ENCODE results near the gene LSMEM2. TPM values are rescaled to one million over a fixed set of nuclear protein-coding genes. Genes with fewer than 3 reads are reported as not detected.

The LSMEM2 gene
- total RNA-seq = not detected in 2 replicates

GRCh38 chr3:50278880-50279224 is at the start of gene LSMEM2:
TSS of gene LSMEM2 (plus strand) at chr3:50279087. CDS start at chr3:50279114, 27 bp downstream.

DNA sequence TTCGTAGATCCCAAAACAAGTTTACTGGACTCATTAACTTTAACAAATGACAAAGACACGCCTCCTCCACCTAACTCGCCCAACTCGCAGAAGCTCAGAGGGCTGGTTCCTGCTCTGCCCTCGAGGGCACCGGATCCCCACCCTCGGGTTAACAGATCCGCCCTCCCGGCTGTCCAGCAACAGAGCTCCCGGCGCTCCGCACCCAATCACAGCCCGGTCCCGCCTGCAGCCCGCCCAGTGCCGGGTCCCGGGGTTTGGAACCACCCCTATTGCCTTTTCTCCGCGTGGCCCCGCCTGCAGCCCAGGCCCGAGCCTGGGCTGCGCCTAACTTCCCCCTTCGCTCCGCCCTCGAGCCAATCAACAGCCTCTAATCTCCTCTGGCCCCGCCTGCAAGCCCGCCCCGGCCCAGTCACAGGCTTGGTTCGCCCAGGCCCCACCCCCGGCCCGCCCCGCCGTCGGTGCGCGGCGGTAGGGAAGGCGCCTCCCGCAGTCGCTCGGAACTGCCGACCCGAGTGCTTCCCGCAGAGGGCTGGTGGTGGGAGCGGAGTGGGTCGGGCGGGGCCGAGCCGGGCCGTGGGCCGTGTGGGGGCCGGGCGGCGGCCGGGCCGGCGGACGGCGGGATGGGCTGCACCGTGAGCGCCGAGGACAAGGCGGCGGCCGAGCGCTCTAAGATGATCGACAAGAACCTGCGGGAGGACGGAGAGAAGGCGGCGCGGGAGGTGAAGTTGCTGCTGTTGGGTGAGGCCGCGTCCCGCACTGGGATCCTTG is 43.0 kb upstream of the LSMEM2 start, which contains the start of gene GNAI2:
Gene GNAI2, plus strand, starts transcription at position 489 of the 768 bp plus-strand sequence. Its CDS starts 132 bp downstream, at position 621.

GRCh38 chr3:50268703-50269451 is 10.0 kb upstream of the LSMEM2 start, which contains the start of gene SEMA3B:
TSS of gene SEMA3B (plus strand) at chr3:50269147. CDS start at chr3:50269241, 94 bp downstream.

GRCh38 chr3:50292159-50293078 is 13.5 kb downstream of the LSMEM2 start, which contains the start of gene IFRD2:
TSS of gene IFRD2 (minus strand) at chr3:50292429. CDS start at chr3:50292274, 155 bp downstream.

DNA sequence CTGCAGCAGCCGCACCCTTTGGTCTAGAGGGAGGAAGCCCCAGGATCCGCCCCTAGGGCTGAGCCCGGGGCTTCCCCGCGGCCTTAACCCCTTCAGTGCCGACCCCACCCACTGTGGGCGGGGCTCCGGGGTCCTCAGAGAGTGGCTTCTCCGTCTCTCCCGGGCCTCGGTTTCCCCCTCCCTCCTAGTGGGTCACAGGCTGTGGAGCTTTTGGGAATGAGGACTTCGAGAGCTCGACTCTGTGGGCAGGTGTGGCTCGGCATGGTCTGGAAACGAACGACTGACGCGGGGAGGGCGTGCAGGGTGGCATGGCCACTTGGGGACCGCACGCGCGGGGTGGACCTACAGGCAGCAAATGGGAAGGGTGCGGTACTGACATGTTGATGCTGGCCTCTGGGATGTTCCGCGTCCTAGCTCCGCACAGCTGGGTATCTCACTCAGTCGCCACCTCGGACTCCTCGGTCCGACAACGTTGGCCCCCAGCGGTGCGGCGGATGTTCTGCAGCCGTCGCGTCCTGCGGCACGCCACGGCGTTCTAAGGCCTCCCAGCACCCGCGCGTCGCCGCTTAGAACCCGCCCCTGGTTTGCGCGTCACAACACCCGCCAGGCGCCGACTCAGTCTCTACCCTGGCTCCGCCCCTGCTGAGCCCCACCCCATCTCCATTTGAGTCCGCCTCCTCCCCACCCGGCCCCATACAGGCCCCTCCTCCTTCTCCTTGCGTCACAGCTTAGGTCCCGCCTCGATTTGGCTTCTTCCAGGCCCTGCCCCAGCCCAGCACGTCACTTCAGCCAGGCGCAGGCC is 20.1 kb downstream of the LSMEM2 start, which contains the start of the genes HYAL3 and NAA80:
Gene HYAL3, minus strand, starts transcription at position 570 of the 802 bp plus-strand sequence. CDS start 3,803 bp downstream, outside the sequence.
Gene NAA80, minus strand, starts transcription at position 570 of the 802 bp plus-strand sequence. CDS start 1,942 bp downstream, outside the sequence.

GRCh38 chr3:50303013-50303815 is 24.3 kb downstream of the LSMEM2 start, which contains the start of gene HYAL1:
TSS of gene HYAL1 (minus strand) at chr3:50303574. CDS start at chr3:50302956, 618 bp downstream.

GRCh38 chr3:50322386-50323091 is 43.7 kb downstream of the LSMEM2 start, which contains the start of gene HYAL2:
TSS of gene HYAL2 (minus strand) at chr3:50322745. CDS start at chr3:50320489, 2,256 bp downstream.

DNA sequence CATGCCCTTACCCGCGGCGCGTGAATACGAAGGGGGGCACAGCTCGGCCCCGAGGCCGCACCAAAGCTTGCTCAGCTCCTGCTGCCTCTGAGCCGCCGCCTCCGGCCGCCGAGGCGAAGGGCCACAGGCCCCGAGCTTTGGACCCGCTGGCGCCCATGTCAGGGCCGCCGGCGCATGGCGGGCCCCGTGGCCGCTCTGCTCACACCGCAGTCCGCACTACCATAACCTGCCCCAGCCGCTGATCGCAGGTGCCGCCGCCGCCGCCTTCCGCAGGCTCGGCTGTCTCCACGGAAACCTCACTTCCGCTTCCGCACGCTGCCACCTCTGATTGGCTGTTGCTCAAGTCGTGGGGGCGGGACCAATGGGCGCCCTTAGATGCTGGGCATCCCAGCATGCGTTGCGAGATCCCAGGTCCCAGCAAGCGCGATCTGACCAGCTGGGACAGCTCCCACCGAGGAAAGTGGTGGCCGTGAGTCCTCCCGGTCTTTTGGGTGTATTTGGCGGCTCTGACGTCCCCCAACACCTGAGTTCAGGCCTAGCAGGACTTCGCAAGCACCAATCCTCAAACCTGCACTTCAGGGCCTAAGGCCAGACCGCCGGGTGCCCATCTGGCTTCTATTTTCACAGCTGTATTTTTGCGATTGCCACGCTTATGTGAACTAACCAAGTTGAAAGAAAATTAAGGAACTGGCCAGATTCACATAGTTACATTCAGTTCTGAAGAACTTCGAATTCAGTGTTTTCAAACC is 49.2 kb downstream of the LSMEM2 start, which contains the start of gene TUSC2:
Gene TUSC2, minus strand, starts transcription at position 281 of the 749 bp plus-strand sequence. Its CDS starts 124 bp downstream, at position 157.

Other genes with a start within 250 kb of the LSMEM2 start
- 151 and 189 TPM in 2 replicates for gene RBM5, start 190.2 kb upstream of the LSMEM2 start, total RNA-seq
- 38.3 and 76.8 TPM in 2 replicates for gene SEMA3F, start 123.8 kb upstream of the LSMEM2 start, total RNA-seq
- gene GNAT1, start 87.5 kb upstream of the LSMEM2 start, total RNA-seq = not detected in 2 replicates
- gene SLC38A3, start 73.8 kb upstream of the LSMEM2 start, total RNA-seq = not detected in 2 replicates
- 732 and 810 TPM in 2 replicates for gene GNAI2, start 42.9 kb upstream of the LSMEM2 start, total RNA-seq
- gene SEMA3B, start 9.9 kb upstream of the LSMEM2 start, total RNA-seq = 0.65 and 1.1 TPM in 2 replicates
- gene IFRD2, start 13.3 kb downstream of the LSMEM2 start, total RNA-seq = 127 TPM in 2 replicates
- 11.0 and 11.8 TPM in 2 replicates for gene HYAL3, start 20.3 kb downstream of the LSMEM2 start, total RNA-seq
- gene NAA80, start 20.3 kb downstream of the LSMEM2 start, total RNA-seq = 10.8 and 11.1 TPM in 2 replicates
- gene HYAL1, start 24.5 kb downstream of the LSMEM2 start, total RNA-seq = 2.8 and 3.9 TPM in 2 replicates
- gene HYAL2, start 43.7 kb downstream of the LSMEM2 start, total RNA-seq = 582 and 661 TPM in 2 replicates
- 37.2 and 46.3 TPM in 2 replicates for gene TUSC2, start 49.1 kb downstream of the LSMEM2 start, total RNA-seq
- 12.7 and 15.1 TPM in 2 replicates for gene RASSF1, start 61.7 kb downstream of the LSMEM2 start, total RNA-seq
- 0.19 TPM in 1 of 2 replicates, not detected in the other for gene ZMYND10, start 66.6 kb downstream of the LSMEM2 start, total RNA-seq
- gene NPRL2, start 71.7 kb downstream of the LSMEM2 start, total RNA-seq = 16.6 and 21.9 TPM in 2 replicates
- gene CYB561D2, start 71.8 kb downstream of the LSMEM2 start, total RNA-seq = 11.1 and 12.4 TPM in 2 replicates
- gene TMEM115, start 80.4 kb downstream of the LSMEM2 start, total RNA-seq = 63.0 and 73.2 TPM in 2 replicates
- under 0.01 TPM in 1 of 2 replicates, not detected in the other for gene CACNA2D2, start 224.5 kb downstream of the LSMEM2 start, total RNA-seq